GM21529 (cell line): ENCODE data around the gene EIF2S3.

Experiments used
- ATAC-seq: cut with Tn5 transposase; IDR thresholded peaks from one replicate; pipeline ENCODE4 v1.9.1; 2021; ENCODE audit not compliant: unreplicated experiment

The EIF2S3 gene

GRCh38 chrX:24125028-24125612, 70.4 kb downstream of the EIF2S3 start:
- no peak for ATAC-seq
